CD4-positive, alpha-beta T cell (primary cell): ENCODE data around the gene STEAP2. TPM values are rescaled to one million over a fixed set of nuclear protein-coding genes. Genes with fewer than 3 reads are reported as not detected.

Source experiments
- ATAC-seq: fragments of 200-7000 bp; cut with Tn5 transposase; one replicate; pipeline ENCODE4 v1.10.0; 2022; ENCODE audit warnings: mild to moderate bottlenecking; ENCODE audit not compliant: poor library complexity
- CTCF ChIA-PET: fragments of 350-600 bp; sonication (Branson Sonifier 250); formaldehyde crosslinking; loops from one replicate; lab custom pipeline; 2021; ENCODE audit warnings: antibody characterized with exemption, inconsistent platforms; lab: Charles Lee
- POLR2A ChIA-PET: fragments of 350-600 bp; sonication (Branson Sonifier 250); formaldehyde crosslinking; loops from one replicate; lab custom pipeline; 2021; ENCODE audit warnings: antibody characterized with exemption, inconsistent platforms; lab: Charles Lee
- DNase-seq, 14 experiments: peaks; one replicate each; pipeline ENCODE4 v3.0.0-alpha.2; 2013 to 2020; ENCODE audit warnings: mixed read lengths in 2 of 14
- H3K27ac ChIP-seq, 2 donors: one replicate each; pipeline versions ENCODE4 v1.5.1 to v1.7.0; 2013; ENCODE audit warnings: low read length in 2 of 2, low read depth in 1 of 2, mild to moderate bottlenecking in 1 of 2
- H3K27me3 ChIP-seq, 2 experiments: 1 replicate in 1 of 2; 2 replicates in 1 of 2; pipeline versions ENCODE4 v1.6.1 to v1.7.0; 2013; ENCODE audit warnings: low read length in 2 of 2, control low read depth in 1 of 2, mild to moderate bottlenecking in 1 of 2, moderate library complexity in 1 of 2; ENCODE audit not compliant: insufficient read depth in 2 of 2, control insufficient read depth in 1 of 2
- H3K36me3 ChIP-seq: one replicate; pipeline ENCODE4 v1.6.1; 2013; ENCODE audit warnings: low read length, control low read depth; ENCODE audit not compliant: insufficient read depth
- H3K4me1 ChIP-seq: one replicate; pipeline ENCODE4 v1.6.1; 2013; ENCODE audit warnings: low read length, control low read depth; ENCODE audit not compliant: insufficient read depth
- H3K4me3 ChIP-seq: one replicate; pipeline ENCODE4 v1.5.1; 2013; ENCODE audit warnings: mild to moderate bottlenecking, low read length, moderate library complexity
- H3K9me3 ChIP-seq, 2 experiments: 1 replicate in 1 of 2; 2 replicates in 1 of 2; pipeline versions ENCODE4 v1.6.1 to v1.7.0; 2013; ENCODE audit warnings: low read length in 2 of 2, mild to moderate bottlenecking in 2 of 2, control low read depth in 1 of 2, moderate library complexity in 1 of 2; ENCODE audit not compliant: control insufficient read depth in 1 of 2, insufficient read depth in 1 of 2
- H3K27ac Mint-ChIP-seq: one replicate; pipeline ENCODE4 v1.8.0; 2020; ENCODE audit warnings: mixed read lengths
- H3K27me3 Mint-ChIP-seq: one replicate; pipeline ENCODE4 v1.8.0; 2021; ENCODE audit warnings: mixed read lengths
- H3K36me3 Mint-ChIP-seq: one replicate; pipeline ENCODE4 v1.8.0; 2021; ENCODE audit warnings: low read depth, mixed read lengths
- H3K4me1 Mint-ChIP-seq: one replicate; pipeline ENCODE4 v1.8.0; 2021; ENCODE audit warnings: low read depth, mixed read lengths
- H3K4me3 Mint-ChIP-seq: one replicate; pipeline ENCODE4 v1.8.0; 2020; ENCODE audit warnings: mild to moderate bottlenecking, mixed read lengths
- H3K9me3 Mint-ChIP-seq: one replicate; pipeline ENCODE4 v1.8.0; 2020; ENCODE audit warnings: mixed read lengths
- CTCF ChIP-seq: fragments of 200-600 bp; IDR thresholded peaks from one replicate; pipeline ENCODE4 v1.8.0; 2022; ENCODE audit warnings: antibody characterized with exemption, mild to moderate bottlenecking
- intact Hi-C, 2 experiments: fragments of 100-400 bp; cut with DNase I in 1 of 2; cut with micrococcal nuclease in 1 of 2; formaldehyde crosslinking; loops; one replicate each; pipeline versions ENCODE4 v1.15.1 to v1.9.0; 2023 to 2025; cut with DNase I, micrococcal nuclease
- total RNA-seq, 174 experiments: library from RNA in 2 of 174; stranded (reverse) in 2 of 174; gene quantifications; one replicate each; pipeline ENCODE4 v1.2.3 and lab custom pipeline; 2021 to 2026

STEAP2 gene
- total RNA-seq, 2 experiments from 2014 or later: not detected

DNA sequence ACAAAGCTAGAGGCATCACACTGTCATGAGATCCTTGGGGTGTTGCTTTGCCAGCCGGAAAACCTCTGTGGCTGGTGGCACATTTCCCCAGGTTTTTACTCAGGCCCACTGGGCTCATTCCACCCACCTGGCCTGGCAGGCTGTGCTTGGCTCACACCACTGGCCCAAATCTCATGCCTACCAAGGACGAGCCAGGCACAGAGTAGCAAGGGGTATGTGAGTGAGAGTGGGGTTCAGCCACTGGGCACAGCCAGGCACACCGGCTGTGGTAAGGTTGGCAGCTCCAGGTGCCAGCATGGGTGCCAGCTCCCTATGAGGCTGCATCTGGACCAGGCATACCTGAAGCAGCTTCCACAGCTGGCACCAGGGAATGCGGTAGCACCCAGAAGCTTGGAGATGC is 35.9 kb upstream of the STEAP2 start:
- TF ChIP-seq CTCF: no peak
- POLR2A ChIA-PET: no interaction called here
- Mint-ChIP-seq H3K9me3 (no peaks in the 10 kb centered on the region), H3K27ac (no peak overlapping the region), H3K27me3 (peaks cover 37% of the 10 kb centered on the region), H3K4me1 (no peaks in the 10 kb centered on the region), H3K36me3 (no peaks in the 10 kb centered on the region), H3K4me3 (no peak overlapping the region)
- no peak overlapping the region for H3K27ac ChIP-seq
- ATAC-seq (no peak), DNase-seq (no peak)
- peaks cover 3 to 16% of the 10 kb centered on the region in 2 experiments for H3K9me3 ChIP-seq
- H3K36me3 ChIP-seq: no peaks in the 10 kb centered on the region
- no peak overlapping the region for H3K4me3 ChIP-seq
- intact Hi-C loops: no loop called here
- H3K4me1 ChIP-seq: no peaks in the 10 kb centered on the region
- CTCF ChIA-PET: interaction anchor here (1.0 kb wide), 1 partner anchor 21 kb away, joined by 3 read pairs; no protein-coding TSS in a partner anchor
- peaks cover 0 to 7% of the 10 kb centered on the region in 2 experiments for H3K27me3 ChIP-seq

- ATAC-seq (no peak), DNase-seq (no peak)
- Mint-ChIP-seq H3K27ac (no peak overlapping the region), H3K4me3 (no peak overlapping the region), H3K36me3 (no peaks in the 10 kb centered on the region), H3K4me1 (no peaks in the 10 kb centered on the region), H3K9me3 (no peaks in the 10 kb centered on the region), H3K27me3 (peaks cover 32% of the 10 kb centered on the region)
- H3K4me1 ChIP-seq: no peaks in the 10 kb centered on the region
- no peak overlapping the region for H3K27ac ChIP-seq
- no peak for TF ChIP-seq CTCF
- H3K4me3 ChIP-seq: no peak overlapping the region
- H3K27me3 ChIP-seq: peaks cover 0 to 7% of the 10 kb centered on the region in 2 experiments
- H3K36me3 ChIP-seq: no peaks in the 10 kb centered on the region
- POLR2A ChIA-PET: no interaction called here
- H3K9me3 ChIP-seq: peaks cover 3 to 16% of the 10 kb centered on the region in 2 experiments
- intact Hi-C loops: no loop called here
- CTCF ChIA-PET: interaction anchor here (1.0 kb wide), 1 partner anchor 20 kb away, joined by 3 read pairs; no protein-coding TSS in a partner anchor
Observed at GRCh38 chr7:90176195-90176594, 35.3 kb upstream of the STEAP2 start.

GRCh38 chr7:90178166-90178565 is 33.4 kb upstream of the STEAP2 start:
- CTCF ChIA-PET: no interaction called here

More at GRCh38 chr7:90178166-90178565, 33.4 kb upstream of the STEAP2 start:
- Histone ChIP-seq H3K36me3 (no peaks in the 10 kb centered on the region), H3K4me3 (no peak overlapping the region), H3K27ac (no peak overlapping the region), H3K27me3 (no peaks in the 10 kb centered on the region), H3K4me1 (no peaks in the 10 kb centered on the region), H3K9me3 (peaks cover 3 to 16% of the 10 kb centered on the region in 2 experiments)
- POLR2A ChIA-PET: no interaction called here
- intact Hi-C loops: no loop called here
- Mint-ChIP-seq H3K9me3 (no peaks in the 10 kb centered on the region), H3K27ac (no peak overlapping the region), H3K4me3 (no peak overlapping the region), H3K36me3 (no peaks in the 10 kb centered on the region), H3K27me3 (peaks cover 15% of the 10 kb centered on the region), H3K4me1 (no peaks in the 10 kb centered on the region)
- no peak for TF ChIP-seq CTCF
- no peak for DNase-seq
- no peak for ATAC-seq
